ENCODE results near the gene PRKCZ. TPM values are rescaled to one million over a fixed set of nuclear protein-coding genes. Genes with fewer than 3 reads are reported as not detected.

Gene PRKCZ
- total RNA-seq, 2 experiments from 2014 or later, result 8.0 to 10.0 TPM

- Histone ChIP-seq H3K36me3 (ENCODE audit: insufficient read depth, low read length) (no peaks in the 10 kb centered on the region), H3K9me2 (ENCODE audit: insufficient read depth, low read length) (no peaks in the 10 kb centered on the region), H3K4me1 (ENCODE audit: insufficient read depth, low read length, poor library complexity, severe bottlenecking) (no peaks in the 10 kb centered on the region), H4K20me1 (ENCODE audit: insufficient read depth, low read length) (no peaks in the 10 kb centered on the region), H2AFZ (ENCODE audit: low read length) (no peak overlapping the region), H3K9me3 (ENCODE audit: low read length) (no peaks in the 10 kb centered on the region), H3K27ac (ENCODE audit: low read depth, low read length, poor library complexity, severe bottlenecking) (no peak overlapping the region), H3K4me3 (ENCODE audit: low read depth, low read length, poor library complexity, severe bottlenecking) (no peak overlapping the region), H3K4me2 (ENCODE audit: low read length) (no peak overlapping the region), H3K79me2 (ENCODE audit: insufficient read depth, low read depth, low read length) (no peaks in the 10 kb centered on the region)
- no TSS peak for BruUV-seq (replicated peaks)
- no peak for TF ChIP-seq EZH2phosphoT487 (IDR thresholded peaks at IDR 0.05; ENCODE audit: borderline replicate concordance, low read depth, low read length)
- TF ChIP-seq, protein P1, sequence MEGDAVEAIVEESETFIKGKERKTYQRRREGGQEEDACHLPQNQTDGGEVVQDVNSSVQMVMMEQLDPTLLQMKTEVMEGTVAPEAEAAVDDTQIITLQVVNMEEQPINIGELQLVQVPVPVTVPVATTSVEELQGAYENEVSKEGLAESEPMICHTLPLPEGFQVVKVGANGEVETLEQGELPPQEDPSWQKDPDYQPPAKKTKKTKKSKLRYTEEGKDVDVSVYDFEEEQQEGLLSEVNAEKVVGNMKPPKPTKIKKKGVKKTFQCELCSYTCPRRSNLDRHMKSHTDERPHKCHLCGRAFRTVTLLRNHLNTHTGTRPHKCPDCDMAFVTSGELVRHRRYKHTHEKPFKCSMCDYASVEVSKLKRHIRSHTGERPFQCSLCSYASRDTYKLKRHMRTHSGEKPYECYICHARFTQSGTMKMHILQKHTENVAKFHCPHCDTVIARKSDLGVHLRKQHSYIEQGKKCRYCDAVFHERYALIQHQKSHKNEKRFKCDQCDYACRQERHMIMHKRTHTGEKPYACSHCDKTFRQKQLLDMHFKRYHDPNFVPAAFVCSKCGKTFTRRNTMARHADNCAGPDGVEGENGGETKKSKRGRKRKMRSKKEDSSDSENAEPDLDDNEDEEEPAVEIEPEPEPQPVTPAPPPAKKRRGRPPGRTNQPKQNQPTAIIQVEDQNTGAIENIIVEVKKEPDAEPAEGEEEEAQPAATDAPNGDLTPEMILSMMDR (conservative IDR thresholded peaks at IDR 0.05; ENCODE audit: low read length), result peak; percentile 89
- peak; percentile 26 for DNase-seq (ENCODE audit: low spot score)
- intact Hi-C loops (cut with micrococcal nuclease; ENCODE audit: unreplicated experiment), result no loop called here
- POLR2A ChIA-PET, result interaction anchor here (0.6 kb wide), 1 partner anchor 681 kb away, joined by 3 read pairs; no protein-coding TSS in a partner anchor
- CTCF ChIA-PET (ENCODE audit: unreplicated experiment), result no interaction called here
Measured at GRCh38 chr1:2174348-2175054, 124.3 kb downstream of the PRKCZ start.

GRCh38 chr1:2175055-2175414 lies 124.8 kb downstream of the PRKCZ start:
- no peaks in the 10 kb centered on the region for H4K20me1 ChIP-seq (ENCODE audit: insufficient read depth, low read length)
- H3K27ac ChIP-seq (ENCODE audit: low read depth, low read length, poor library complexity, severe bottlenecking), result no peak overlapping the region
- no TSS peak for BruUV-seq (replicated peaks)
- intact Hi-C loops (cut with micrococcal nuclease; ENCODE audit: unreplicated experiment), result no loop called here
- no peaks in the 10 kb centered on the region for H3K9me3 ChIP-seq (ENCODE audit: low read length)
- no peak for TF ChIP-seq EZH2phosphoT487 (IDR thresholded peaks at IDR 0.05; ENCODE audit: borderline replicate concordance, low read depth, low read length)
- TF ChIP-seq, protein P1 (conservative IDR thresholded peaks at IDR 0.05; ENCODE audit: low read length), result no peak
- POLR2A ChIA-PET, result no interaction called here
- H3K36me3 ChIP-seq (ENCODE audit: insufficient read depth, low read length), result no peaks in the 10 kb centered on the region
- DNase-seq (ENCODE audit: low spot score), result no peak
- no peak overlapping the region for H3K4me2 ChIP-seq (ENCODE audit: low read length)
- H3K4me3 ChIP-seq (ENCODE audit: low read depth, low read length, poor library complexity, severe bottlenecking), result no peak overlapping the region
- H3K79me2 ChIP-seq (ENCODE audit: insufficient read depth, low read depth, low read length), result no peaks in the 10 kb centered on the region
- CTCF ChIA-PET (ENCODE audit: unreplicated experiment), result no interaction called here
- H3K4me1 ChIP-seq (ENCODE audit: insufficient read depth, low read length, poor library complexity, severe bottlenecking), result no peaks in the 10 kb centered on the region
- H3K9me2 ChIP-seq (ENCODE audit: insufficient read depth, low read length), result no peaks in the 10 kb centered on the region
- no peak overlapping the region for H2AFZ ChIP-seq (ENCODE audit: low read length)

GRCh38 chr1:2175681-2176454 lies 125.7 kb downstream of the PRKCZ start:
- intact Hi-C loops (cut with micrococcal nuclease; ENCODE audit: unreplicated experiment), result no loop called here
- POLR2A ChIA-PET, result no interaction called here

More at GRCh38 chr1:2175681-2176454, 125.7 kb downstream of the PRKCZ start:
- no peak overlapping the region for H3K27ac ChIP-seq (ENCODE audit: low read depth, low read length, poor library complexity, severe bottlenecking)
- CTCF ChIA-PET (ENCODE audit: unreplicated experiment), result no interaction called here
- H4K20me1 ChIP-seq (ENCODE audit: insufficient read depth, low read length), result no peaks in the 10 kb centered on the region
- no peaks in the 10 kb centered on the region for H3K4me1 ChIP-seq (ENCODE audit: insufficient read depth, low read length, poor library complexity, severe bottlenecking)
- TF ChIP-seq EZH2phosphoT487 (IDR thresholded peaks at IDR 0.05; ENCODE audit: borderline replicate concordance, low read depth, low read length), result no peak
- TF ChIP-seq, protein P1 (conservative IDR thresholded peaks at IDR 0.05; ENCODE audit: low read length), result no peak
- no TSS peak for BruUV-seq (replicated peaks)
- DNase-seq (ENCODE audit: low spot score), result no peak
- H3K79me2 ChIP-seq (ENCODE audit: insufficient read depth, low read depth, low read length), result no peaks in the 10 kb centered on the region
- H2AFZ ChIP-seq (ENCODE audit: low read length), result no peak overlapping the region
- H3K4me3 ChIP-seq (ENCODE audit: low read depth, low read length, poor library complexity, severe bottlenecking), result no peak overlapping the region
- H3K9me3 ChIP-seq (ENCODE audit: low read length), result no peaks in the 10 kb centered on the region
- H3K36me3 ChIP-seq (ENCODE audit: insufficient read depth, low read length), result no peaks in the 10 kb centered on the region
- H3K9me2 ChIP-seq (ENCODE audit: insufficient read depth, low read length), result no peaks in the 10 kb centered on the region
- no peak overlapping the region for H3K4me2 ChIP-seq (ENCODE audit: low read length)
